Type B pancreatic cell (in vitro differentiated cells): Measurements from ENCODE around the gene GNB1L. TPM values are rescaled to one million over a fixed set of nuclear protein-coding genes. Genes with fewer than 3 reads are reported as not detected.

Experiments used
- DNase-seq: peaks from one replicate; pipeline ENCODE4 v3.0.0; 2021; ENCODE audit warnings: mixed read lengths; ENCODE audit not compliant: unreplicated experiment; ENCODE audit errors: extremely low spot score
- H3K27ac Mint-ChIP-seq: 2 replicates; pipeline ENCODE4 v1.8.0; 2021; ENCODE audit warnings: mild to moderate bottlenecking, mixed read lengths
- H3K27me3 Mint-ChIP-seq: 2 replicates; pipeline ENCODE4 v1.8.0; 2021; ENCODE audit warnings: mixed read lengths
- H3K36me3 Mint-ChIP-seq: 2 replicates; pipeline ENCODE4 v1.8.0; 2021; ENCODE audit warnings: mixed read lengths
- H3K4me1 Mint-ChIP-seq: one replicate; pipeline ENCODE4 v1.8.0; 2021; ENCODE audit warnings: mixed read lengths; ENCODE audit not compliant: unreplicated experiment
- H3K4me3 Mint-ChIP-seq: 2 replicates; pipeline ENCODE4 v1.8.0; 2021; ENCODE audit warnings: mild to moderate bottlenecking, mixed read lengths
- H3K9me3 Mint-ChIP-seq: 2 replicates; pipeline ENCODE4 v1.8.0; 2021; ENCODE audit warnings: mixed read lengths
- CTCF ChIP-seq: fragments of 200-600 bp; sonication (generic); conservative IDR thresholded peaks from 2 replicates; pipeline ENCODE4 v1.5.0; 2021; ENCODE audit warnings: antibody characterized with exemption, mild to moderate bottlenecking
- total RNA-seq: library from RNA; stranded (reverse); gene quantifications from 2 replicates; pipeline ENCODE4 v1.2.1, GENCODE V29; 2021; ENCODE audit warnings: low replicate concordance

The GNB1L gene
- total RNA-seq, 1 donor from 2014 or later, result 7.7 TPM

GRCh38 chr22:19851291-19852176, 3.1 kb downstream of the GNB1L start:
- peaks cover 16% of the 10 kb centered on the region for H3K36me3 Mint-ChIP-seq
- no peak for DNase-seq
- no peaks in the 10 kb centered on the region for H3K9me3 Mint-ChIP-seq

GRCh38 chr22:19850763-19851109, 3.9 kb downstream of the GNB1L start:
- peaks cover 40% of the 10 kb centered on the region for H3K4me1 Mint-ChIP-seq
- peak overlapping the region; percentile 99 for H3K27ac Mint-ChIP-seq
- H3K27me3 Mint-ChIP-seq, result no peaks in the 10 kb centered on the region
- H3K36me3 Mint-ChIP-seq, result peaks cover 16% of the 10 kb centered on the region
- H3K4me3 Mint-ChIP-seq, result peak overlapping the region; percentile 82
- no peaks in the 10 kb centered on the region for H3K9me3 Mint-ChIP-seq
- TF ChIP-seq CTCF, result no peak
- DNase-seq, result no peak

More at GRCh38 chr22:19851291-19852176, 3.1 kb downstream of the GNB1L start:
- Mint-ChIP-seq H3K4me3 (peak overlapping the region; percentile 96), H3K27ac (peak overlapping the region; percentile 89), H3K27me3 (no peaks in the 10 kb centered on the region), H3K4me1 (peaks cover 34% of the 10 kb centered on the region)
- no peak for TF ChIP-seq CTCF

- peak overlapping the region; percentile 82 for H3K4me3 Mint-ChIP-seq
- no peak for DNase-seq
- H3K27ac Mint-ChIP-seq, result peak overlapping the region; percentile 99
- no peak for TF ChIP-seq CTCF
- H3K36me3 Mint-ChIP-seq, result peaks cover 16% of the 10 kb centered on the region
- no peaks in the 10 kb centered on the region for H3K9me3 Mint-ChIP-seq
- peaks cover 42% of the 10 kb centered on the region for H3K4me1 Mint-ChIP-seq
- no peaks in the 10 kb centered on the region for H3K27me3 Mint-ChIP-seq
Observed at GRCh38 chr22:19849835-19850762, 4.6 kb downstream of the GNB1L start.

GRCh38 chr22:19848298-19849224, 6.1 kb downstream of the GNB1L start:
- Mint-ChIP-seq H3K27ac (peak overlapping the region; percentile 66), H3K4me3 (no peak overlapping the region), H3K9me3 (no peaks in the 10 kb centered on the region), H3K4me1 (peaks cover 47% of the 10 kb centered on the region), H3K27me3 (no peaks in the 10 kb centered on the region), H3K36me3 (peaks cover 16% of the 10 kb centered on the region)
- DNase-seq, result no peak
- TF ChIP-seq CTCF, result no peak

GRCh38 chr22:19847345-19847632, 7.4 kb downstream of the GNB1L start:
- DNase-seq, result no peak
- Mint-ChIP-seq H3K27ac (no peak overlapping the region), H3K4me1 (peaks cover 39% of the 10 kb centered on the region), H3K27me3 (no peaks in the 10 kb centered on the region), H3K36me3 (peaks cover 13% of the 10 kb centered on the region), H3K9me3 (no peaks in the 10 kb centered on the region), H3K4me3 (no peak overlapping the region)
- TF ChIP-seq CTCF, result no peak
